GM23338 (cell line): ENCODE data around the gene GPRC5C. TPM values are rescaled to one million over a fixed set of nuclear protein-coding genes. Genes with fewer than 3 reads are reported as not detected.

Source experiments
- ATAC-seq: fragments of 200-7000 bp; cut with Tn5 transposase; 3 replicates; pipeline ENCODE4 v1.9.1; 2020
- DNase-seq: peaks from one replicate; pipeline ENCODE4 v3.0.0-alpha.2; 2015; ENCODE audit warnings: low spot score
- H2AFZ ChIP-seq: fragments of 200-600 bp; sonication (generic); 2 replicates; pipeline ENCODE4 v1.8.0; 2016; ENCODE audit warnings: antibody characterized with exemption, mild to moderate bottlenecking, moderate library complexity
- H3F3A ChIP-seq: fragments of 200-600 bp; sonication (generic); replicated peaks from 2 replicates; pipeline ENCODE4 v1.8.0; 2017; ENCODE audit warnings: antibody characterized with exemption, mixed run types, low read depth
- H3K27ac ChIP-seq: fragments of 200-600 bp; sonication (generic); 2 replicates; pipeline ENCODE4 v1.6.1; 2016; ENCODE audit warnings: low read depth
- H3K27me3 ChIP-seq: fragments of 200-600 bp; sonication (generic); 2 replicates; pipeline ENCODE4 v1.8.0; 2016; ENCODE audit warnings: mild to moderate bottlenecking, mixed run types, moderate library complexity; ENCODE audit not compliant: insufficient read depth
- H3K36me3 ChIP-seq: fragments of 200-600 bp; sonication (generic); 2 replicates; pipeline ENCODE4 v1.8.0; 2016; ENCODE audit warnings: mild to moderate bottlenecking; ENCODE audit not compliant: insufficient read depth
- H3K4me1 ChIP-seq: fragments of 200-600 bp; sonication (generic); 2 replicates; pipeline ENCODE4 v1.8.0; 2016; ENCODE audit warnings: mild to moderate bottlenecking, moderate library complexity; ENCODE audit not compliant: insufficient read depth
- H3K4me2 ChIP-seq: fragments of 200-600 bp; sonication (generic); 2 replicates; pipeline ENCODE4 v1.7.1; 2017; ENCODE audit warnings: mixed run types
- H3K4me3 ChIP-seq: fragments of 200-600 bp; sonication (generic); 2 replicates; pipeline ENCODE4 v1.6.1; 2016; ENCODE audit warnings: mixed run types
- H3K79me2 ChIP-seq: fragments of 200-600 bp; sonication (generic); replicated peaks from 2 replicates; pipeline ENCODE4 v1.8.0; 2017; ENCODE audit warnings: mild to moderate bottlenecking; ENCODE audit not compliant: insufficient read depth
- H3K9me2 ChIP-seq: fragments of 200-600 bp; sonication (generic); 2 replicates; pipeline ENCODE4 v1.8.0; 2017; ENCODE audit not compliant: insufficient read depth
- H4K20me1 ChIP-seq: fragments of 200-600 bp; sonication (generic); replicated peaks from 2 replicates; pipeline ENCODE4 v1.8.0; 2017; ENCODE audit warnings: mild to moderate bottlenecking; ENCODE audit not compliant: insufficient read depth
- H3K27ac Mint-ChIP-seq: 2 replicates; pipeline ENCODE4 v1.8.0; 2020; ENCODE audit warnings: inconsistent platforms, mild to moderate bottlenecking, moderate library complexity, mixed read lengths
- H3K27me3 Mint-ChIP-seq: 3 replicates; pipeline ENCODE4 v1.8.0; 2022; ENCODE audit warnings: low read depth, mild to moderate bottlenecking, moderate library complexity, mixed read lengths, inconsistent platforms; ENCODE audit not compliant: insufficient read depth, poor library complexity
- H3K36me3 Mint-ChIP-seq: 3 replicates; pipeline ENCODE4 v1.8.0; 2021; ENCODE audit warnings: low read depth, mild to moderate bottlenecking, inconsistent platforms, moderate library complexity, mixed read lengths
- H3K4me1 Mint-ChIP-seq: 3 replicates; pipeline ENCODE4 v1.8.0; 2020; ENCODE audit warnings: mild to moderate bottlenecking, inconsistent platforms, mixed read lengths
- H3K4me3 Mint-ChIP-seq: 3 replicates; pipeline ENCODE4 v1.8.0; 2021; ENCODE audit warnings: moderate library complexity, mild to moderate bottlenecking, inconsistent platforms, mixed read lengths
- H3K9me3 Mint-ChIP-seq: 3 replicates; pipeline ENCODE4 v1.8.0; 2020; ENCODE audit warnings: moderate library complexity, mild to moderate bottlenecking, inconsistent platforms, mixed read lengths
- ETS1 ChIP-seq: IDR thresholded peaks from 2 replicates; pipeline ENCODE4 v1.6.1; 2016; ENCODE audit warnings: antibody characterized with exemption
- JUNB ChIP-seq: IDR thresholded peaks from one replicate; pipeline ENCODE4 v1.6.1; 2016; ENCODE audit warnings: antibody characterized with exemption; ENCODE audit not compliant: unreplicated experiment
- NANOG ChIP-seq: IDR thresholded peaks from 2 replicates; pipeline ENCODE4 v1.6.1; 2016; ENCODE audit warnings: antibody characterized with exemption, borderline replicate concordance
- ZNF331 ChIP-seq: fragments of 250-450 bp; sonication (Bioruptor Pico); IDR thresholded peaks from 2 replicates; pipeline ENCODE4 v1.5.0; 2020; ENCODE audit warnings: low read depth, mild to moderate bottlenecking, moderate library complexity
- ZNF462 ChIP-seq: fragments of 250-450 bp; sonication (Bioruptor Pico); IDR thresholded peaks from 2 replicates; pipeline ENCODE4 v1.5.0; 2020; ENCODE audit warnings: mild to moderate bottlenecking, moderate library complexity
- polyA plus RNA-seq: library from polyadenylated mRNA; unstranded; fragments of >200 nt; fragmentation: Nextera tagmentation; extraction: Ambion mirVana; gene quantifications from 2 replicates; pipeline ENCODE4 v1.2.1, GENCODE V29; 2016
- total RNA-seq: library from RNA; depleted of rRNA; stranded (reverse); fragments of >200 nt; shearing (Covaris generic); gene quantifications from 2 replicates; pipeline ENCODE4 v1.2.3, GENCODE V29; 2014
- TF ChIP-seq, protein P1 (sequence below), 2 experiments: fragments of 200-600 bp in 1 of 2; sonication (generic) in 1 of 2; conservative IDR thresholded peaks; 2 replicates each; pipeline versions ENCODE4 v1.5.1 to v1.6.1; 2016 to 2017; ENCODE audit warnings: antibody characterized with exemption in 2 of 2, low read depth in 2 of 2, mild to moderate bottlenecking in 2 of 2, moderate library complexity in 1 of 2

GPRC5C gene
- total and polyA plus RNA-seq, 2 experiments from 2014 or later = 9.0 to 22.4 TPM

DNA sequence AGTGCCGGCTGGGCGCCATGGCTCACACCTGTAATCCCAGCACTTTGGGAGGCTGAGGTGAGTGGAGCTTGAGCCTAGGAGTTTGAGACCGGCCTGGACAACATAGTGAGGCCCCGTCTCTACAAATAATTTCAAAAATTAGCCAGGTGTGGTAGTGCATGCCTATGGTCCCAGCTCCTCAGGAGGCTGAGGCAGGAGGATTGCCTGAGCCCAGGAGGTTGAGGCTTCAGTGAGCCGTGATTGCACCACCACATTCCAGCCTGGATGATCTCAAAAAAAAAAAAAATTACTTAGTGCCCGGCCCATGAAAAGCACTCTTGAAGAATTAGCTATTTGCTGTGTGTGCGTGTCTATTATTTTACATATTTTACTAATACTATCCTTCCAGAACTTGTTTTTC, 9.6 kb downstream of the GPRC5C start:
- no peaks in the 10 kb centered on the region for H3F3A ChIP-seq
- no peaks in the 10 kb centered on the region for H3K27me3 ChIP-seq
- no peaks in the 10 kb centered on the region for H3K9me2 ChIP-seq
- H3K4me2 ChIP-seq = no peak overlapping the region
- TF ChIP-seq ZNF462 (no peak), NANOG (no peak), ZNF331 (CRISPR knock-in tag) (no peak), ETS1 (no peak), JUNB (no peak)
- TF ChIP-seq, protein P1, sequence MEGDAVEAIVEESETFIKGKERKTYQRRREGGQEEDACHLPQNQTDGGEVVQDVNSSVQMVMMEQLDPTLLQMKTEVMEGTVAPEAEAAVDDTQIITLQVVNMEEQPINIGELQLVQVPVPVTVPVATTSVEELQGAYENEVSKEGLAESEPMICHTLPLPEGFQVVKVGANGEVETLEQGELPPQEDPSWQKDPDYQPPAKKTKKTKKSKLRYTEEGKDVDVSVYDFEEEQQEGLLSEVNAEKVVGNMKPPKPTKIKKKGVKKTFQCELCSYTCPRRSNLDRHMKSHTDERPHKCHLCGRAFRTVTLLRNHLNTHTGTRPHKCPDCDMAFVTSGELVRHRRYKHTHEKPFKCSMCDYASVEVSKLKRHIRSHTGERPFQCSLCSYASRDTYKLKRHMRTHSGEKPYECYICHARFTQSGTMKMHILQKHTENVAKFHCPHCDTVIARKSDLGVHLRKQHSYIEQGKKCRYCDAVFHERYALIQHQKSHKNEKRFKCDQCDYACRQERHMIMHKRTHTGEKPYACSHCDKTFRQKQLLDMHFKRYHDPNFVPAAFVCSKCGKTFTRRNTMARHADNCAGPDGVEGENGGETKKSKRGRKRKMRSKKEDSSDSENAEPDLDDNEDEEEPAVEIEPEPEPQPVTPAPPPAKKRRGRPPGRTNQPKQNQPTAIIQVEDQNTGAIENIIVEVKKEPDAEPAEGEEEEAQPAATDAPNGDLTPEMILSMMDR (conservative IDR thresholded peaks at IDR 0.05; ENCODE audit: low read depth in 2 of 2) = no peak
- H3K27ac ChIP-seq = no peak overlapping the region
- ATAC-seq (no peak), DNase-seq (no peak)
- Mint-ChIP-seq H3K36me3 (peaks cover 7% of the 10 kb centered on the region; the same call in 2 of the 3 replicates), H3K27me3 (peaks cover 5% of the 10 kb centered on the region), H3K4me1 (peaks cover 21% of the 10 kb centered on the region), H3K4me3 (no peak overlapping the region), H3K9me3 (no peaks in the 10 kb centered on the region; the same call in 2 of the 3 replicates), H3K27ac (no peak overlapping the region)
- H3K4me1 ChIP-seq = peaks cover 12% of the 10 kb centered on the region; the same call in 1 of the 2 replicates
- no peaks in the 10 kb centered on the region for H3K36me3 ChIP-seq
- H2AFZ ChIP-seq = no peak overlapping the region
- H4K20me1 ChIP-seq = no peaks in the 10 kb centered on the region
- H3K79me2 ChIP-seq = no peaks in the 10 kb centered on the region
- H3K4me3 ChIP-seq = no peak overlapping the region
